ENCODE measurements around the gene PTPRD.

The PTPRD gene

DNA sequence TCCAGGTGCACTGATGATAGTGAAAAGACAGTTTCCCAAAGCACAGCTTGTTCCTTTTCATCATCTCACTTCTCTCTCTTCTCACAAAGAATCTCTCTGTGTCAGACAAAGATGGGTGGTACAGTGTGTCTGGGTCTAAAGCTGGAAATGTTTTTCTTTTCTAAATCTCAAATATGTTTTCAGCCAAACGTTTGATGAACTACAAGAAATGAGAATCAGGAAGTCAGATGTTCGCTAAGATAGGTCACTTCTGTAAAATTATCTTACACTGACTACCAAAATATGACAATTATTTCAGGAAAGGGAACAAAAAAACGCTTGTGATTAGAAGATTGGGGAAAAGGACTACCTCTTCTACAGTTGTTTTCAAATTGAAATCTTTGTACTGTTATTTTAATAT, 708.8 kb downstream of the PTPRD start:
- DNase-seq, result no peak

DNA sequence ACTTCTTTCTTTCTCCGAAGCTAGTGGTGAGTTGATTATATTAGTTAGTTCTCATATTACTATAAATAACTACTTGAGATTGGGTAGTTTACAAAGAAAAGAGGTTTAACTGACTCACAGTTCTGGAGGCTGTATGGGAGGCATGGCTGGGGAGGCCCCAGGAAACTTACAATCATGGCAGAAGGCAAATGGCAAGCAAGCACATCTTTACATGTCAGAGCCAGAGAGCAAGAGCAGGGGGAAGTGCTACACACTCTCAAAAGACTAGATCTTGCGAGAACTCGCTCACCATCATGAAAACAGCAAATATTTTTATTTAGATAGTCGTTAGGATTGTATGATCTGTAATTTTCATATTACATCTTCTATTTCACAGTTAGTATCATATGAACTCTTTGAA, 711.2 kb downstream of the PTPRD start:
- DNase-seq, result no peak

- no peak for DNase-seq
Measured at GRCh38 chr9:9893837-9894236, 719.0 kb downstream of the PTPRD start.

GRCh38 chr9:9892217-9892616, 720.6 kb downstream of the PTPRD start:
- no peak for DNase-seq

- DNase-seq, result no peak
Measured at GRCh38 chr9:9881692-9882091, 731.1 kb downstream of the PTPRD start.

GRCh38 chr9:9874270-9874669, 738.5 kb downstream of the PTPRD start:
- no peak for DNase-seq

GRCh38 chr9:9862235-9862810, 750.5 kb downstream of the PTPRD start:
- no peak for DNase-seq

DNA sequence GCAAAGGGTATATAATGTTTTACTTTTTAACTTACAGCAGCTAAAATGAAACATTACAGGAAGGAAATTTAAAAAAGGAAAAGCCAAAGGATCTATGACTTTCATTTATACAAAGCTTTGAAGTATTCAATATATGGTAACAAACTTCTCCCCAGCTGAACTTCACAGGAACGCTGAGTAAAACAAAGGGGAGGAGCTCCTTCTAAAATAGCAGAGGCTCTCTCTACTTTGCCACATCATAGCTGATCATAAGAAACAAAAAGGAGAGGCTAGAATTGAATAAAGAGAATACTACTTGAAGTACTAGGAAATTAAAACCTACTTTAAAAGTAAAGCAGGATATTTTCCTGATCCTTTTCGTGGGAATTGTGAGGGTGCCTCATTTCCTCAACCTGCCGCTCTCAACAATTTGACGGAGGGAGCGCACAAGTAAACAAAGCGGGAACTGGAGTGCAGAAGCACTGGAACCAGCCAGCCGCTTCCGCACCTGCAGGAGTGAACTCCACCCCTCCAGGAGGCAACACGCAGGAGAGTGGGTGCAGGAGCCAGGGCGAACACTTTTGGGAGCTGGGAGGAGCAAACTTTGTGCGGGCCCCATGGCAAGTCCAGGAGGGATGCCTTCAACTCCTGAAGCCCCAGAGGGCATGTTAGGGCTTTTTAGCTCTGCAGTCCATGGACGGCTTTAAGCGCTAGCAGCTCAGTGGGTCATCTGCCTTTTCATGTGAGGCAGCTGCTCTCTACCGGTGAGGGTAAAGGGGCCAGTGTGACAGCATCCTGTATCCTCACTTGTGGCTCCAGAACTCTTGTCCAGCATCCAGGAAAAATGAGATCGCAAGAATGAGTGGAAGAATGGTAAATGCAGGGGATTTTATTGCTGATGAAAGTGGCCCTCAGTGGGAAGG, 757.4 kb downstream of the PTPRD start:
- DNase-seq, result no peak

GRCh38 chr9:9847750-9848149, 765.1 kb downstream of the PTPRD start:
- DNase-seq, result no peak

DNA sequence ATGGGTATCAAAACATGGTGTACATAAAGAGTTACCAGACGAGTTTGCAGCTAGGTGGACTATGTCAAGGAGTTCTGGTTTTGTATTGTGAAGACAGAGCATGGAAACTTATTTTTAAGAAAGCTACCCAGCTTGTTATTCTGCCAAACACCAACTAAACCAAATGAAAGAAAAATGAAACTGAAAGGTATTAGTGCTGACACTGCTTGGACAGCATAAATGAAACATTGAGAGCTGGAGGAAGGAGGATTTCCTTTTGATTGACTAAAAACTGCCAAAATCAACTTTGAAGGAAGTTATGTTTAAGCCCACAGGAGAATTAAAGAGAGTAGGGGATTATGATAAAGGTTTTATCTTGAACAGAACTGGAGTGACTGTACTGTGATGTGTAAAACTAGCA, 766.2 kb downstream of the PTPRD start:
- DNase-seq, result no peak

DNA sequence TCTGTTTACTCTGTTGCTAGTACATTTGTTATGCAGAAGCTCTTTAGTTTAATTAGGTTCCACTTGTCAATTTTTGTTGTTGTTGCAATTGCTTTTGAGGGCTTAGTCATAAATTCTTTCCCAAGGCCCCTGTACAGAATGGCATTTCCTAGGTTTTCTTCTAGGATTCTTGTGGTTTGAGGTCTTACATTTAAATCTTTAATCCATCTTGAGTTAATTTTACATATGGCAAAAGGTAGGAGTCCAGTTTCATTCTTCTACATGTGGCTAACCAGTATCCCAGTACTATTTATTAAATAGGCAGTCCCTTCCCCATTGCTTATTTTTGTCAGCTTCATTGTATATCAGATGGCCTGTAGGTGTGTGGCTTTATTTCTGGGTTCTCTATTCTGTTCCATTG, 792.4 kb downstream of the PTPRD start:
- DNase-seq, result no peak

DNA sequence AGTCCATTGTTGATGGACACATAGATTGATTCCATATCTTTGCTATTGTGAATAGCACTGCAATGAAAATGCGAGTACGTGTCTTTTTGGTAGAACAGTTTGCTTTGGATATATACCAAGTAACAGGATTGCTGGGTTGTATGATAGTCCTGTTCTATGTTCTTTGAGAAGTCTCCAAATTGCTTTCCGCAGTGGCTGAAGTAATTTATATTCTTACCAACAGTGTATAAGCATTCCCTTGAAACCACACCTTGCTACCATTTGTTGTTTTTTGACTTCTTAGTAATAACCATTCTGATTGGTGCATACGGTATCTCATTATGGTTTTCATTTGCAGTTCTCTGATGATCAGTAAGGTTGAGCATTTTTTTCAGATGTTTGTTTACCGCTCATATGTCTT, 792.9 kb downstream of the PTPRD start:
- no peak for DNase-seq

GRCh38 chr9:9817176-9817575, 795.6 kb downstream of the PTPRD start:
- DNase-seq, result no peak

DNA sequence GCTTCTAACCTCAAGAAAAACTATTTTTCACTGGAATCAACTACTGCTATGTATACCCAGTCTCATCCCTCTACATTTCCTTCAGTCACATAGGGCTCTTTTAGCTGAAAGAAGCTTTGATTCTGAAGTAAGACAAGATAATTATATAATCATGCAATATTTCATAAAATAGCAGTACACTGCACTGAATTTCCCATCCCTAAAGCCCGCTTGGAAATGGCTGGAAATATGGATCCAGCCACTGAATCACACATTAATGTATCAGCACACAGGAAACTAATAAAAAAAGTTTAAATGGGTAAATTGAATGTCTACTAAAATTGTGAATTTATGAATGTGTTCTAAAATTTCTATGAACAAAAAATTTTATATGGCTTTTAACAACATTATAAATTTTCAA, 808.7 kb downstream of the PTPRD start:
- no peak for DNase-seq

DNA sequence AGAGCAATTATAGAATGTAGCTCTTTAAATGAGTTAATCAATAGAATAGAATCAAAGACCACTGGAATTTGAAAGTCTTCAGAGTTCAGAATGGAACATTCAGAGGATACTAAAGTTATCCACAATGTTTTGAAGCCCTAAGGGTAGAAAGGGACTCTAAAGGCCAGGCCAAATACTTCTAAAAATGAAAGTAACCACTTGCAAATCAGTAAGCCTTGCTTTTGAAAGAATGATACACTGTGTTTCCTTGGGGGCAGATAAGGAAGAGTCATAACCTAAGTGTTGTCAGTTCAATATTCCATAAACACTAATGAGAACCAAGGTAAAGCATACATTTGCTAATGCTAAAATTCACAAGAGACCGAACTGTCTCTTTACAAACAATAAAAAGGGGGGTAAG, 813.5 kb downstream of the PTPRD start:
- no peak for DNase-seq

GRCh38 chr9:9792144-9792857, 820.5 kb downstream of the PTPRD start:
- DNase-seq, result no peak

GRCh38 chr9:9791611-9792010, 821.2 kb downstream of the PTPRD start:
- DNase-seq, result no peak

DNA sequence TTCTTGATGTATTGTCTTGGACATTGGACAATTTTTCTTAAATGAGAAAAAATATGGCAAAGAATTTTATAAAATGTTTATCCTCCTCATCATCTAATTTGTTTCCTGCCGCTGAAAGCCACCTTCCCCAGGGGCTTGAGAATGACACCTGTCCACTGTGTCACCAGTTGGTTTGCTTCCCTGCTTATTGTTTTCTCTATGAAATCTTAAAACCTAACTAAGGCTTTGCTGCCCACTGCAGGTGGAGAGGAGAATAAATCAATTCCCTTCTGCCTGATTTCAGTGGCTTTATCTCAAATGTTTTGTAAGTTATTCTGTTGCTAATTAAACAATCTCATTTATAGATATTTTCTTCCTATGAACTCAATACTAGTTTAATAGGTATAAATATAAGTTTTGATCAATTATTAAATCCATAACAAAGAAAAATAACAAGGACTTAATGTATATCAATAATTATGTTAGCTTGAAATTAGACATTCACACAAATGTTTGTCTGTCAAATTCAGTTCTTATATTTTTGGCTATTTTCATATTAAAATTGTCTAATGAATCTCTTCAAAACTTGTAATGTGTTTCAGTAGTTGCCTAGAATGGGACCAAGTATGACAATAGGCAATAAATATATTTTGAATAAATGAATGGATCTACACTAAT, 822.5 kb downstream of the PTPRD start:
- peak in 15 of 56 donors; percentile 1 to 45 (median 12) for DNase-seq

GRCh38 chr9:9783711-9784110, 829.1 kb downstream of the PTPRD start:
- no peak for DNase-seq

GRCh38 chr9:9783211-9783610, 829.6 kb downstream of the PTPRD start:
- DNase-seq, result no peak

DNA sequence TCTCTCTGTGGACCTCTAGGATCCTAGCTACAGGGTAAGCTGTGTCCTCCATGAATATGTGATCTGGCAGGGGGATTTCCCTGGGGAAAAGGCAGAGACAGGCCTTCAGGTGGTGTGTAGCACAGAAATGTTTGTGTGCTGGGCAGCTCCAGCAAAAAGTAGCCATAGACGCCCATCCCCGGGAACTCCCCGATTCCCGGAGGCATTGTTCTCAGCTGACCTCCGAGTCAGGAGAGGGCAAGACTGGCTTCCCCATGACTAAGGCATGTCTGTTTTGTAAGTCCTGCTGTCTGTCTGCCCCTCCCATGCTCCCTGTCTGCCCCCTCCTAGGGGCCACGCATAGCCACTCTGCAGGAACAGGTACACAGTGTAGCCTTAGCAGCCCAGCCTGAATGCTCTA, 834.5 kb downstream of the PTPRD start:
- no peak for DNase-seq

GRCh38 chr9:9774471-9774870, 838.3 kb downstream of the PTPRD start:
- DNase-seq, result no peak

Measured in nucleus accumbens (tissue), 56 donors.